NCI-H2196 (cell line): ENCODE data around the gene KAT2A.
"Not testable (repeated sequence)": the region's sequence is repeated elsewhere in the genome, so short reads cannot be mapped to it uniquely, and the experiment has no call there.

Experiments used
- DNase-seq: peaks from one replicate; lab custom pipeline; 2025; ENCODE audit not compliant: unreplicated experiment; lab: John Stamatoyannopoulos, UW

Gene KAT2A

GRCh38 chr17:42120770-42121769, at the start of gene KAT2A:
KAT2A (minus strand) TSS chr17:42121367; CDS start chr17:42121304, 63 bp downstream.
- DNase-seq = peak; percentile 71

- DNase-seq = no peak
These were observed 48.2 kb upstream of the KAT2A start for GRCh38 chr17:42169351-42169750.

- DNase-seq = no peak
These were observed 46.6 kb upstream of the KAT2A start for GRCh38 chr17:42167807-42168206.

GRCh38 chr17:42166196-42166763, 45.1 kb upstream of the KAT2A start:
- DNase-seq = no peak

DNA sequence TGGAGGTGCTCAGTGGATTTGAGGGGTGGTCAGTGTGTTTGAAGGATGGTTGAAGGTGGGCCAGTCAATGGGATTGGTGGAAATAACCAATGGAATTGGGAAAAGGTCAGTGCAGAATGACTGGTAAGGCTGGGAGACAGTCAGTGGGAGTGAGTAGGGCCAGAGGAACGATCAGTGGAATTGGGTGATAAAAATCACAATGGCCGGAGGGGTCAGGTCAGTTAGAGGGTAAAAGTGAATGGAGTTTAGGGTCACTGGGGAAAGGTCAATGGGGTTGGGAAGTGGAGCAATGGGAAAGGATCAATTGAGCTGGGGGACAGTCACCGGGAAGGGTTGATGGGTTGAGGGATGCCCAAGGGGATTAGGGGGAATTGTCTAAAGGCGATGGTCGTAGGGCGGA, 44.6 kb upstream of the KAT2A start:
- DNase-seq = no peak

DNA sequence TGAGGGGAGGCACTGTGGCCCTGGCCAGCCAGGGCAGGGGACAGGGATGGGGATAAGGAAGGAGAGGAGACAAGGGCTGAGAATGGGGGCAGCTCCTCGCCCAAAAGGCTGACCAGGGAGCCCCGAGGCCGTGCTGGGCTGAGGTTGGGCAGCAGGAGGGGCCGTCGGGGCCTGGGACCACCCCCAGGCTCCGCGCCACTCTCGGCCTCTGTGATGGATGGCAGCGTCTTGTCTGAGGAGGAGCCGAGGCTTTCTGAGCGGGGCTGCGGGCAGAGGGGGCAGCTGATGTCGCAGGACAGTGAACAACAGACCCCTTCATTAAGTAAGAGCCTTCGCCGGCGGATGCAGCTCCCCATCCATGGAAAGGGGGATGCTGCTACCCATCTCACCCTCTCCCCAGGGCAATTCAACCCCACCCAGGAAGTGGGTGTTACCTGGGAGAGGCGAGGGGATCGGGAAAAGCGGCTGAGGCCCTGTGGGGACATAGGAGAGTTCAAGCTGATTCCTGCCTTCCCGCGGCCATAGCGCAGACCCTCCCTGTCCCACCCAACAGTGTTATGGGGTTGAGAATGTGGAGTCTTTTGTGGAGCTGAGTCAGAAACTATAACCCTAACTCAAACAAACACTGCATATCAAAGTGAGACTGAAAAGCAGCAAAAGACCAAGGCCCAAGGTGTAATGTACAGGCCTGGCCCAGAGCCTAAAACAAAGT, 42.7 kb upstream of the KAT2A start:
- no peak for DNase-seq

GRCh38 chr17:42163113-42163512, 41.9 kb upstream of the KAT2A start:
- no peak for DNase-seq

- DNase-seq = no peak
These were observed 39.4 kb upstream of the KAT2A start for GRCh38 chr17:42160531-42160910.

GRCh38 chr17:42159796-42160530, 38.8 kb upstream of the KAT2A start:
- DNase-seq = no peak

DNA sequence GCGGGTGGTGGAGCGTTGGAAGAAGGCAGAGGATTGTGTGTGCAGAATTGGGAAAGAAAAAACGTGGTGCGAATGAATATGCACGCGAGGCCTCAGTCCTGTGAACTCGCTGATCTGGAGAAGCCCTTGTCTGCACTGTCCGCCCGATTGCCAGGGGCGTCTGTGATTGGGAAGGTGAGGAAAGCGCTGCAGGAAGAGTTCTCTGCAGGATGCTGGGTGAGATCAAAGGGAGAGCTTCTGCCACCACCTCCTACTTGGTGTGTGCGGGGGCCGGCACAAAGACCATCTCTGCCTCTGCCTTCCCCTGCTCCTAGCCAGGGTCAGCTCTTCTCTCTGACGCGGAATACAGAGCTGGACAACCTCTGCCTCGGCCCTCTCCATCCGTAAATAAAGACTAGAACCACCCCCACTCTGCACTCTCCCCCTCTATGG, 34.5 kb upstream of the KAT2A start:
- no peak for DNase-seq

DNA sequence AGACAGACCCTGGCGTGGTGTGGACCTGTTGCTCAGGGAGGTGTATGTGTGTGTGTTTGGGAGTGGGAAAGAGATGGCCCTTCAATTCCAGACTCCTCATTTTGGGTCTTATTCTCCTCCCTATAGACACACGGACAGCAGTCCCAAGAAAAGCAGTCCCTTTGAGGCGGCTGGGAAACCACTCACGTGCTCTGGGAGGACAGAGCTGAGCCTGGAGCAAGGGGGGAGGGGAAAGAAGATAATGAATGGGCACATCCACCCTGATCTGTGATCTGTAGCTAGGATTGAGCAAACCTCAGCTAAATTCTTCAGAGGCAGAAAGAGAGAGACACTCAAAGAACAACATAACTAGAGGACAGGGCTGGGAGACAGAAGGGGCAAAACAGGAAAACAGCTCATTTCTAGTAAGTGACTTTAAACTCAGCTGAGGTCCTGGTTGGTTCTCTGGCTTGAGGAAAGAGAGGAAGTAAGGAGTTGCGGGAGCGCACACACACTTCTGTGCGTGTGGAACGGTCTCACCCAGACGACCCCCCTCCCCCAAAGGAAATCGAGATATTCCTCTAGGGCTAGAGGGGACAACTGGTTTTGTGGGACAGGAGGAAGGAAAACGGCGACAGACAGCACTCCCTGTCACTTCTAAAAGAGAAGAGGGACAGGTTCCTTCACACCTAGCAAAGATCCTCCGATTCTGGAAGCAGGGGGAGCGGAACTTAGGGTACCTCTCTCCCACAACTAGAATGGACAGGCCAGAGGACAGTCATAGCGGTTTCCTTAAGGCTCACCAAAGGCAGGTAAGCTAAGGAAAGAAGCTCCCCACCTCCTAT, 33.0 kb upstream of the KAT2A start:
- no peak for DNase-seq

DNA sequence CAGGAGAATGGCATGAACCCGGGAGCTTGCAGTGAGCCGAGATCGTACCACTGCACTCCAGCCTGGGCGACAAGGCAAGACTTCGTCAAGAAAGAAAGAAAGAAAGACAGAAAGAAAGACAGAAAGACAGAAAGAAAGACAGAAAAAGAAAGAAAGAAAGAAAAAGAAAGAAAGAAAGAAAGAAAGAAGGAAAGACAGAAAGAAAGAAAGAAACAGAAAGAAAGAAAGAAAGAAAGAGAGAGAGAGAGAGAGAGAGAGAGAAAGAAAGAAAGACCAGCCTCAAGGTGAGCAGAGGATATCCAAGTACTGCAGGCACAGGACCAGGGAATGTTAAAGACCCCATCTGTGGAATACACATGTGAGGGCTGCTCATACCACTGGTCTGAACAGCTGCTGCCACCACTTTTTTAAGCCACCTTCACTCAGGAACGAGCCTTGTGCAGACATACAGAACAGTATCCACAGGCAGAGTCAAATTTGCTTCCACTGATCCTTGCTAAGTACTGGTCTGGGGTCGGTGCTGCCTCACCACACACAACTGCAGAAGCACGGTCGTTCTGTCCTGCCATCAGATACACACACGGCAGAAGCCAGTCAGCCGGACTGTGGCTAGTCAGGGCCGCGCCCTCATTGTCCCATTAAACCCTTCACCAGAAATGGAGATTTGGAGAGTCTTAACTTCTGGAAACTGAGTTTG, 25.9 kb upstream of the KAT2A start:
- no peak for DNase-seq

DNA sequence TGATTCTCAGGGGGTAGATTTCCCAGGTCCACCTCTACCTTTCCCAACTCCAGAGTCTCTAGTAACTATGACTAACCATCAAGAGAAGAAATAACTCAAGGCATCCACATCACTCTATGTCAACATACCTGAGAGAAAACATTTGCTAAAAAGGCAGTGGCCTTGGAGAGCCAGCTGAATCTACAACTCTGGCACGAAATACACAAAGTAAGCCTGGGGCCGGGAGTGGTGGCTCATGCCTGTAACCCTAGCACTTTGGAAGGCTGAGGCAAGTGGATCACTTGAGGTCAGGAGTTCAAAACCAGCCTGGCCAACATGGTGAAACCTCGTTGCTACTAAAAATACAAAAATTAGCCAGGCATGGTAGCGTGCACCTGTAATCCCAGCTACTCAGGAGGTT, 22.0 kb upstream of the KAT2A start:
- DNase-seq = not testable (repeated sequence)

DNA sequence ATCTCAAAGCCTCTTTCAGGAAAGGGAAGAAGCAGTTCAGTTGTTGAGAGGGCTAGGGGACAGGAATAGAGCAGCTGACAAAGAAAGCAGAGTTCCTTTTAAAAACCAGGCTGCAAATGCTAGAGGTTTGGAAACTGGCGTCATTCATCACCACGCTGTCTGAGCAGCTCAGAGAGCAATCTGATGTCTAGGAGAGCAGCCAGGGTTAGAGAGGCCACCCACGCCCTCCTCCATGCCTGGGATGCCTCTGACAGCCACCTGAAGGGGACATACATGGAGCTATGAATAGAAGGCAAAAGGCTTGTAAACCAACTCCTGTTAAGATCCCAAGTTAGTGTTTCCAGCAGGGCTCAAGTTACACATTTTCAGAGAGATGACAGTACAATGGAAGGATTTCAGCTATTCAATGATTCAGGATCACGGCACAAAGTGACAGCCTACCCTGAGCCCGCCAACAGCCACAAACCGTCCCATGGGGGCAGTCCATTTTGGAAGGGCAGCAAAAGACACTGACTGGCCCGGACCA, 21.3 kb upstream of the KAT2A start:
- DNase-seq = no peak

- no peak for DNase-seq
These were observed 20.2 kb upstream of the KAT2A start for GRCh38 chr17:42141382-42141781.

DNA sequence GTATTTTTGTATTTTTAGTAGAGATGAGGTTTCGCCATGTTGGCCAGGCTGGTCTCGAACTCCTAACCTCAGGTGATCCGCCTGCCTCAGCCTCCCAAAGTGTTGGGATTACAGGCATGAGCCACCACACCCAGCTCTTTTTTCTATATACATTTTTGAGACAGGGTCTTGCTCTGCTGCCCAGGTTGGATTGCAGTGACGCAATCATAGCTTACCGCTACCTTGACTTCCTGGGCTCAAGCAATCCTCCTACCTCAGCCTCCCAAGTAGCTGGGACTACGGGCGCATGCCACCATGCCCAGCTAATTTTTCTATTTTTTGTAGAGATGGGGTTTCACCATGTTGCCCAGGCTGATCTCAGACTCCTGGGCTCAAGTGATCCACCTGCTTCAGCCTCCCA, 19.5 kb upstream of the KAT2A start:
- DNase-seq = not testable (repeated sequence)

DNA sequence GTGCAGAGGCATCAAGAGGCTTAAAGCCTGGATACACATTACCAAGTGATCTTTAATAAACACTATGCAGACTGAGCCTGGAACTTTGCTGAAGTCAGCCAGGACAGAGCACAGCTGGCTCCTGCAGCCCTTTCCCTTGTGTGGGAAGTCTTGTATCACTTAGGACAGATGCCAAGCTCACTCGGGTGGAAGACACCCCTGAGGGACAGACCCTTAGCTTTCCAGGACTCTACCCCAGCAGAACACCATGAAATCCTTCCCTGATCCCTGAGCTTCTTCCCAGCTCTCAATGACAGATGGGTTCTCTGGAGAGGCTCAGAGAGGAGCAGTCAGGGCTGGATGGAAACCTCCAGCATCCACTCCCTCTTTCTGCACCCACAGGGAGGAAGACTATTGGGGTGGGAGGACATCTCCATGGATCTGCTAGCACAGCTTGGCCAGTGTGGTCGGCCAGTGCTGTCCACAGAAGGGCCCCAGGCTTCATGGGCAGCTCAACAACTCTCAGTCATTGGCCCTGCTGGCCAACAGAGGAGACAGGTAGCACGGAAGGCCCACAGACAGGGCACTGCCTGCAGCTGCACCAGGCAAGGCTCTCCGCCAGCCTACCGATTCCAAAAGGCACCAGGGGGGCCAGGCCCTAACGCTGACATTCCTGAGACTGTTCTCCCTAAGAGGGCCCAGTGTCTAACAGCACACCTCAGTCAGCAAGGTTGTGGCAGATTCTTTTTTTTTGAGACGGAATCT, 17.8 kb upstream of the KAT2A start:
- DNase-seq = no peak

GRCh38 chr17:42136654-42137051, 15.5 kb upstream of the KAT2A start:
- no peak for DNase-seq
